ENCODE data around the gene XPO5.

Gene XPO5

GRCh38 chr6:43517505-43518357, 58.1 kb downstream of the XPO5 start:
- peak overlapping the region; percentile 83 for H3K4me3 ChIP-seq (ENCODE audit: low read depth, low read length)
- DNase-seq (ENCODE audit: low read depth) = no peak
- TF ChIP-seq CTCF (IDR thresholded peaks at IDR 0.05; ENCODE audit: low read depth, low read length, missing control alignments) = no peak

GRCh38 chr6:43516697-43517504, 58.9 kb downstream of the XPO5 start, which contains the start of the genes POLR1C and YIPF3:
Gene POLR1C (plus strand): TSS chr6:43517089. CDS start chr6:43517110, 21 bp downstream.
Gene YIPF3 (minus strand): TSS chr6:43516926. CDS start chr6:43516807, 119 bp downstream.
- no peak for TF ChIP-seq CTCF (IDR thresholded peaks at IDR 0.05; ENCODE audit: low read depth, low read length, missing control alignments)
- DNase-seq (ENCODE audit: low read depth) = peak; percentile 95
- H3K4me3 ChIP-seq (ENCODE audit: low read depth, low read length) = peak within 1 kb of the TSS; percentile 83

GRCh38 chr6:43516367-43516696, 59.5 kb downstream of the XPO5 start:
- H3K4me3 ChIP-seq (ENCODE audit: low read depth, low read length) = peak overlapping the region; percentile 83
- no peak for DNase-seq (ENCODE audit: low read depth)
- TF ChIP-seq CTCF (IDR thresholded peaks at IDR 0.05; ENCODE audit: low read depth, low read length, missing control alignments) = no peak

GRCh38 chr6:43515808-43516207, 60.0 kb downstream of the XPO5 start:
- no peak for DNase-seq (ENCODE audit: low read depth)
- peak overlapping the region; percentile 83 for H3K4me3 ChIP-seq (ENCODE audit: low read depth, low read length)
- TF ChIP-seq CTCF (IDR thresholded peaks at IDR 0.05; ENCODE audit: low read depth, low read length, missing control alignments) = no peak

- H3K4me3 ChIP-seq (ENCODE audit: low read depth, low read length) = no peak overlapping the region
- DNase-seq (ENCODE audit: low read depth) = no peak
These were observed 63.9 kb downstream of the XPO5 start for GRCh38 chr6:43511824-43512415.

GRCh38 chr6:43510827-43511163, 65.0 kb downstream of the XPO5 start:
- H3K4me3 ChIP-seq (ENCODE audit: low read depth, low read length) = peak overlapping the region; percentile 57; the same call in 1 of the 2 replicates
- no peak for DNase-seq (ENCODE audit: low read depth)
- no peak for TF ChIP-seq CTCF (IDR thresholded peaks at IDR 0.05; ENCODE audit: low read depth, low read length, missing control alignments)

More at GRCh38 chr6:43511824-43512415, 63.9 kb downstream of the XPO5 start:
- no peak for TF ChIP-seq CTCF (IDR thresholded peaks at IDR 0.05; ENCODE audit: low read depth, low read length, missing control alignments)

Data from GM12864 (cell line).